Peyer's patch (tissue), 4 donors: ENCODE measurements around the gene S100A7.

ENCODE experiments used
- POLR2A ChIP-seq, 2 donors: fragments of 450-650 bp; IDR thresholded peaks; one replicate each; pipeline ENCODE4 v1.5.1; 2017; ENCODE audit warnings: antibody characterized with exemption in 2 of 2, mild to moderate bottlenecking in 2 of 2, moderate library complexity in 2 of 2
- TF ChIP-seq, protein P1 (sequence below), 6 experiments: fragments of 450-650 bp in 4 of 6; fragments of 200-600 bp in 2 of 6; sonication (generic) in 1 of 6; IDR thresholded peaks; one replicate each; pipeline ENCODE4 v1.5.1; 2017 to 2019; ENCODE audit warnings: antibody characterized with exemption in 6 of 6, mild to moderate bottlenecking in 3 of 6, moderate library complexity in 1 of 6

DNA sequence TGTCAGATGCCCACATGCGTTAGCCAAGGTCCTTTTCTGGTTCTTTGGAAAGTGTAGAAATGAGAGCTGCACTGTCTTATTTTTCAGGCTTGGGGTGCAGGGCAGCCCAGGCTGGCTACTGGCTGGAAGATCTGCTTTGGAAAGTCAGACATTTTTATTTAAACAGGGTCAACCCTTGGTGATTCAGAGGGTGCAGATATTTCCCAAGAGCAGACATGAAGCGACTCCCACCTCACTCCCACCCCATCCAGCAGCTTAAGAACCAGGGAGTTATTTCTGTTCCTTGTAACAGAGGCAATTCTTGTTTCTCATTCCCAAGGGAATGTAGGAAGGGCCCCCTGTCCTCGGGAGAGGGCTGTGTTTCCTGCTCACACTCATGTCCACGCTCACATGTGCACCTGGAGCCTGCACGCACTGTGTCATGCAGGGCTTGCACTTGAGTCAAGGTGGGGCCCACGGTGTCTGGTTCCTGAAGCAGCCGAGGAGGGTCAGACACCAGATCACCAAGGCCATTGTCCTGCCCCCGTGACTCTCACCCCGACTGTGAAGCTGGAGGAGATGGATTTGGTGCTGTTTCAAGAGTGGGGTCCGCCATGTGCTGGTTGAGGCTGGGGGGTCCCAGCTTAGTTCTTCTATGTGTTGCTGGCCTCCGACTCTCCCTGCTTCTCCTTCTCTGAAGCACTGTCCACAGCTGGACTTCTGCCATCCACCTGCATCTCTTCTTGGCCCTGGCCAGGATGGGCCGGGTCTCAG is 43.1 kb downstream of the S100A7 start:
- TF ChIP-seq POLR2A (IDR thresholded peaks at IDR 0.05) = no peak
- TF ChIP-seq, protein P1, sequence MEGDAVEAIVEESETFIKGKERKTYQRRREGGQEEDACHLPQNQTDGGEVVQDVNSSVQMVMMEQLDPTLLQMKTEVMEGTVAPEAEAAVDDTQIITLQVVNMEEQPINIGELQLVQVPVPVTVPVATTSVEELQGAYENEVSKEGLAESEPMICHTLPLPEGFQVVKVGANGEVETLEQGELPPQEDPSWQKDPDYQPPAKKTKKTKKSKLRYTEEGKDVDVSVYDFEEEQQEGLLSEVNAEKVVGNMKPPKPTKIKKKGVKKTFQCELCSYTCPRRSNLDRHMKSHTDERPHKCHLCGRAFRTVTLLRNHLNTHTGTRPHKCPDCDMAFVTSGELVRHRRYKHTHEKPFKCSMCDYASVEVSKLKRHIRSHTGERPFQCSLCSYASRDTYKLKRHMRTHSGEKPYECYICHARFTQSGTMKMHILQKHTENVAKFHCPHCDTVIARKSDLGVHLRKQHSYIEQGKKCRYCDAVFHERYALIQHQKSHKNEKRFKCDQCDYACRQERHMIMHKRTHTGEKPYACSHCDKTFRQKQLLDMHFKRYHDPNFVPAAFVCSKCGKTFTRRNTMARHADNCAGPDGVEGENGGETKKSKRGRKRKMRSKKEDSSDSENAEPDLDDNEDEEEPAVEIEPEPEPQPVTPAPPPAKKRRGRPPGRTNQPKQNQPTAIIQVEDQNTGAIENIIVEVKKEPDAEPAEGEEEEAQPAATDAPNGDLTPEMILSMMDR (IDR thresholded peaks at IDR 0.05) = no peak
